Measurements from ENCODE around the gene ZNF366.

The ZNF366 gene

GRCh38 chr5:72434781-72435437, 72.3 kb downstream of the ZNF366 start:
- no peak for DNase-seq (ENCODE audit: low read depth)
- no peak for TF ChIP-seq CTCF (IDR thresholded peaks at IDR 0.05; ENCODE audit: control insufficient read depth, extremely low read depth, insufficient read depth)
- H3K4me3 ChIP-seq (ENCODE audit: low read depth, low read length): no peak overlapping the region

GRCh38 chr5:72434056-72434780, 73.0 kb downstream of the ZNF366 start:
- TF ChIP-seq CTCF (IDR thresholded peaks at IDR 0.05; ENCODE audit: control insufficient read depth, extremely low read depth, insufficient read depth): no peak
- DNase-seq (ENCODE audit: low read depth): no peak
- H3K4me3 ChIP-seq (ENCODE audit: low read depth, low read length): no peak overlapping the region

- no peak for DNase-seq (ENCODE audit: low read depth)
- no peak overlapping the region for H3K4me3 ChIP-seq (ENCODE audit: low read depth, low read length)
- no peak for TF ChIP-seq CTCF (IDR thresholded peaks at IDR 0.05; ENCODE audit: control insufficient read depth, extremely low read depth, insufficient read depth)
Observed at GRCh38 chr5:72433522-72433921, 73.7 kb downstream of the ZNF366 start.

GRCh38 chr5:72428669-72429068, 78.5 kb downstream of the ZNF366 start:
- no peak for TF ChIP-seq CTCF (IDR thresholded peaks at IDR 0.05; ENCODE audit: control insufficient read depth, extremely low read depth, insufficient read depth)
- DNase-seq (ENCODE audit: low read depth): no peak
- H3K4me3 ChIP-seq (ENCODE audit: low read depth, low read length): no peak overlapping the region

GRCh38 chr5:72427488-72428437, 79.4 kb downstream of the ZNF366 start:
- H3K4me3 ChIP-seq (ENCODE audit: low read depth, low read length): no peak overlapping the region
- DNase-seq (ENCODE audit: low read depth): no peak
- TF ChIP-seq CTCF (IDR thresholded peaks at IDR 0.05; ENCODE audit: control insufficient read depth, extremely low read depth, insufficient read depth): no peak

- no peak for TF ChIP-seq CTCF (IDR thresholded peaks at IDR 0.05; ENCODE audit: control insufficient read depth, extremely low read depth, insufficient read depth)
- H3K4me3 ChIP-seq (ENCODE audit: low read depth, low read length): no peak overlapping the region
- no peak for DNase-seq (ENCODE audit: low read depth)
Observed at GRCh38 chr5:72427016-72427415, 80.2 kb downstream of the ZNF366 start.

Measured in LNCaP clone FGC (cell line).